ENCODE data around the gene MAP3K4.

The MAP3K4 gene

DNA sequence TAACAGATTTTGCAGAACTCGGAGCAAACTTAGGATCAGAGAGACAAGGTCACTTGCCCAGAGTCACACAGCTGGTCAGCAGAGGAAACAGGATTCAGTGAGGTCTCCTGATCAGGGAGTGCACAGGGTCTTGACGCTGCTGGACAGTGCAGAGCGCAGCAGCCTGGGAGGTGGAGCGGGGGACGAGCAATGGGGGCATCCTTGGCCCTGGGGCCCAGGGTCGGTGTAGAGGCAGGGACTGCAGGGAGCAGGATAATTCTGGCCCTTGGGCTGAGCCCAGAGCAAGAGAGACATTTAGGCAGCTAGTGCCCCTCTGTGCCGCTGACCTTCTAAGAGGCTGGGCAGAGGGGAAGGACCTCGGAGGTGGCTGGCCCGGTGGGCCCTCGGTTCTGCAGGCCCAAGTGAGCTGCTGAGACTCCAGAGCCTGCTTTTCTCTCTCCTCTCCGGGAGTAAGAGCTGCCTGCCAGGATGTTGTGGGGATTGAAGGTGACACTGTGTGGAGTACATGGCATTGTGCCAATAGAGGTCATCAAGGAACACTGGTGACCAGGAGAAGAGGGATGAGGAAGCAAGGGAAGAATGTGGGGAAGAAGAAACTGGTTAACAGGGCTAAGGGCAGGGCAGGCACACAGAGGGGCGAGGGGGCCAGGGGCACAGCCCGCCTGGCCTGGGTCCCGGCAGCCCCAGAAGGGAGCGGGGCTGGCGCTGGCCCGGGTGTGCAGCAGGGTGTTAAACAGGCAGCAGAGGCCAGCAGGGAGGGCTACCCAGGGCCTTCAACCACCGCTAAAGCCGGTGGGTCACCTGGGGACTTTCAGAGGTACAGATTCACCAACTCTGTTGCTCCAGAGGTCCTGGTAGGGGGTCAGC, 160.3 kb downstream of the MAP3K4 start:
- DNase-seq = no peak

DNA sequence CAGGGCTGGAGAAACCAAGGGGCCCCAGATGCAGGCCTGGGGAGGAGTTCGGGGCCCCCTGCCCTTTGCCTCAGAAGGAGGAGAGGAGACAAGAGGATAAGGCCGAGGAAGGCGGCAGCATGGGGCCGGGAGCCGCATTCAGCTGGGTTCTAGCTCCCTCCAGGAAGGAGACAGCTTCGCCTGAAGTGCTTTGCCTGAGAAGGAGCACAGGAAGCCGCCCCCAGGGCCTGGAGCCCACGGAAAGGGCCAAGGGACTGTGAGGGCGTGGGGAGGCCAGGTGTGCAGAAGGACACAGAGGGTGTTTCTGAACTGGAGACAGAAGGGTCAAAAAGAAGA, 160.9 kb downstream of the MAP3K4 start:
- DNase-seq = no peak

DNA sequence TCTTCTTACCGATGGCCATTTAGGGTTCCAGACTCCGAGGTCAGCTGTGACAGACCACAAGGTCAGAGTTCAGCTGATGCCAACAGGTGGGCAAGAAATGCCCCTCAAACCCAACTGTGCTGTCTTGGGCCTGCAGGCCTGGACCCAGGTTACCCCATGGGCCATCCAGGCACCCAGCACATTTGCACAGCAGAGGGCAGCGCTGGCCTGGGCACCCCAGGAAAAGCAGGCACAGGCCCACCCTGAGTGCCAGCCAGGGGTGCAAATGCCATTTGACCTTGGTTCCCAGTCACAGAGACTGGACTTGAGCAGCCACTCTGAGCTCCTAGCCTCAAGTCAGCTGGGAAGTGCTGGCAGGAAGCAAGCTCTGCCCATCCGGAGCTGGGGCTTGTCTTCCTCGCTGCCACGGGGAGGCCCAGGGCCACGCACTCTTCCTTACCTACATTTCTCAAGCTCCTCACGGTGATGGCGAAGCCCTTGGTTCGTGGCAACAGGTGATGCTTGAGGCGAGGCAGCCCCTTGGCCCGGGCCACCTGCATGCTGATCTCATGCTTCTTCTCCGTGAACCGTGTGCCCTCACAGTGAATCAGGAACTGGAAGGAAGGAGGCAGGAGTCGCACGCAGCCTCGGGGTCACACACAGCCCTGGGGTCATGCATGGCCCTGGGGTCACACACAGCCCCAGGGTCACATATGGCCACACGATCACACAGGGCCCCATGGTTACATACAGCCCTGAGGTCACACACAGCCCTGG, 161.5 kb downstream of the MAP3K4 start:
- DNase-seq = no peak

DNA sequence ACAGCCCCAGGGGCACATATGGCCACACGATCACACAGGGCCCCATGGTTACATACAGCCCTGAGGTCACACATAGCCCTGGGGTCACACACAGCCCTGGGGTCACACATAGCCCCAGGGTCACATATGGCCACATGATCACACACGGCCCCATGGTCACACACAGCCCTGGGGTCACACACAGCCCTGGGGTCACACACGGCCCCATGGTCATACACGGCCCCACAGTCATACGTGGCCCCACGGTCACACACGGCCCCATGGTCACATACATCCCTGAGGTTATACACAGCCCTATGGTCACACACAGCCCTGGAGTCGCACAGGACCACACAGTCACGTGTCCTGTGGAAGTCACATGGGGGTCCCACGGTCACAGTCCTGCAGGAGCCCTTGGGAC, 162.2 kb downstream of the MAP3K4 start:
- no peak for DNase-seq

DNA sequence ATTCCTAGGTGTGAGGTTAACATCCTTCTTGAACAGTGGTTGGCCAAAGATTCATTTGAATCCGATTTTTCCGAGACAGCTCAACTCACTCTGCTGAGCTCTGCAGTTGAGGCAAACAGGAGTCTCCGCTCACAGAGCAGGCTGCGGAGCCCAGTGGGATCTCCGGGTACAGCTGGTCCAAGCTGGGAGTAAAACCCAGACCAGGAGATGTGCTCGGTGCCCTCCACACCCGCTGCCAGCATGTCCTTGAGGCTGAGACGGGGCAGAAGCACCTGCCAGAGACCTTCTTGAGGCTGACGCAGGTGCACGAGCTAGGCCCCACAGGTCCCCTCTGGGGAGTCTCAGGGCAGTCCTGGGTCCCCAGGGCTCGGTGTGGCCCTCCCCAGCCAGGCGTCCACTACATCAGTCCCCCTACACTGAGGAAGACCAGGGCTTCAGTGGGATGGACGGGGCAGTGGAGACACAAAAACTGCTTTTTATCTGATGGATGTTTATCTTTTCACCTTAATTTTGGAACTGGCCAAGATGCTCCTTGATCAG, 163.3 kb downstream of the MAP3K4 start:
- no peak for DNase-seq

DNA sequence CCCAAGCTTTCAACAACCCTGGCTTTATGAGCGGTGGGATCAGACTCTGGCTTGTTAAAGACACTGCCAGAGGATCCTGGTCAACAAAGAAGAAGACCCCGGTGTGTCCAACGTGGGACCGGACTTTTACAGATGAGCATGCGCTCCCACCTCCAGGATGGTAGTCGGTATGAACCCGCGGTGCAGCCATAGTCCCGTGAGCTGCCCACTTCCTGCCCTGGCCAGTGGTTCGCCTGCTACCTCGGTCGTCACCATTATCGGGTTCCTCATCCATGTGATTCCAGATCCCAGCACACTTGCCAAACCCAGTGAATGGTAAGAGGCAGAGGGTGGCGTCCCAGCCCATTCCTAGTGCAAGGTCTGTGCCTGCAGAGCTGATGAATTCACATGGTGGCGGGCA, 169.6 kb downstream of the MAP3K4 start:
- no peak for DNase-seq

DNA sequence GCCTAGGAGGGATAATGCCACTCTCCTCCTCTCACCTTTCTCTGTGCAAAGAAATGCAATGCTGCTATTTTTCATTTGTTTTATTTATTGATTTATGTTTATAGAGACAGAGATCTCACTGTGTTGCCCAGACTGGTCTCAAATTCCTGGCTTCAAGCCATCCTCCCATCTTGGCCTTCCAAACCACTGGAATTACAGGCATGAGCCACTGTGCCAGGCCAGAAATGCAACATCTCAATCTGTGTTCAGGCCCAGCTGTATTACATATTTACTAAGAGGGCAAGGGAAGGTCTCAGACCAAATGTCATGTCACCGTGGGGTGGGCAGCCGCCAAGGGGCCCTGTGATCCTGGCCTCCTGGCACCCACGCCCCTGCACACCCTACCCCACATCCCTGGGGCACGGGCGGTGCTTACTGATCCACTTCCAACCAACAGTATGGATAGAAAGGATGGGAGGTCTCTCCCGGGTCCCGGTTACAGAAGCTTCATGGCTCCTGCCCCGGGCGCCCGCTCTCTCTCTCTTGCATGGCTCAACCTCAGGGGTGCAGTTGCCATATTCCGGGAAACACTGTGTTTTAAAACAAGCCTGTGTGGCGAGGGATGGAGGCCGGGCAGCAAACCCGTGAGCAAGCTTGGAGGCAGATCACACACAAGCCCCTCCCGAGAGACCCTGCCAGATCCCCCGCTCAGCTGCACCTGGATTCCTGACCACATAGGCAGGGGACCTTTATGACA, 170.5 kb downstream of the MAP3K4 start:
- DNase-seq = no peak

DNA sequence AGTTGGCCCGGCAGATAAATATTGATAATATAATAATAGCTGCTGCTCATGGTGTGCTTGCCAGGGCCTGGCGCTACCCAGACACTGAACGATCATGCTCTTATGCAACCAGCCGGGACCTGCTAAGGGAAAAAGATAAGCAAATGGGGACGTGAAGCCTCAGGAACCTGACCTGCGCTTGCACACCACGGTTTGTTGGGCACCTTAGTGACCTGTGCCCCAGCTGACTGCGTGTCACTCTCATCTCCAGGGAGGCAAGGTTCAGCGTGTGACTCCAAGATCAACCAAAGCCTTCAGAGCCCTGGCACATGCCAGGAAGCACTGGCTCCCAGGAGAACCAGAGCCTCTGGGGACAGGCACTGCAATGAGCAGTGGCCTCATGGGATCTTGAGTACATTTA, 171.2 kb downstream of the MAP3K4 start:
- DNase-seq = no peak

DNA sequence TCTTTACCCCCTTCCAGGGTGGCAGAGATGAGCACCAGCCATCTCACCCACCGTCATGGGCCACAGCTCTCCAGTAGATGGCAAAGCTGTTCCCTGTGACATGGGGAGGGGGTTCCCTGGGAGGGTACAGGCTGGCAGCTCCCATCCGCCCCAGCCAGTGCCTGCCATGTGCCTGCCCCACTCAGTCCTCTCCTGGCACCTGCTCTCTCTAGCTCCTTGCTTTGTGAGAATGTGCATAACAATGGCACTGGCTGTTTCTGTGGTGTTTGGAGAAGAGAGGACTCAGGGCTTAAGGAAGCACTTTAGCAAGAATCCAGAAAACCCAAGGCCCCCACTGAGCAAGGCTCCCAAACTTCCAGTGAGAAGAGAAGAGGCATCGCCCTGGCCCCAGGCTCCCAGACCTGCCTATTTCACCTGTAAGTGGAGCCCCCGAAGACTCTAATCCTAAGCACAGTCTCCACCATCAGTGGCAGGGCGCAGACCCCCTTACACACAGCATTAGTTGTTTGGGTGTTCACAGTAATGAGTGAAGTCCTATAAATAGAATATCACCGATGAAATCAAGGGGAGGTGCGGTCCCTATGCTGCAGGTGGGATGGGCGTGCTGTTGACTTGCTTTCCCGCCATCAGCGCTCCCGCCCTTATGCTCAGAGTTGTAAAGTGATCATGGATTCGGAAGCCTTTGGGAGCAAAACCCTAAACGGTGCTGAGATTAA, 172.1 kb downstream of the MAP3K4 start:
- DNase-seq = no peak

DNA sequence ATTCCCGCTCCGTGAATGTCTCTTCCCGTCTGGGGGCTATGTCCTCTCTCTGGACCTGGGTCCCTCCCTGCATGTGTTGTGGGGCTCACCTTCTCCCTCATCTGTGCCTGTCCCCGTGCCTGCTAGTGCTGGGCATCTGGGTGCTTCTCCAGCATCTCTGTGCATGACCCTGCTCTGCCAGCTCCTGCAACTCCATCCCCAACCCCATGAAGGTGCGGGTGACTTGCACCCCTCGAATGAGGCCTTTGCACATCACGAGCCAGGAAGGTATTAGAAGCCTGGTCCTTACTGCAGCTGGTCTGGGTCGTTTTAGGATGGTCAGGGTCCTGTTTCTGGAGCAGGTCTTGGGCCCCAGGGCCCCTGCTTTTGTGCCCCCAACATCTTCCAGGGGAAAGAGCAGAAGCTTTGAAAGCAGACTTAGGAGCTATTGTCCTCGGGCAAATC, 172.6 kb downstream of the MAP3K4 start:
- no peak for DNase-seq

DNA sequence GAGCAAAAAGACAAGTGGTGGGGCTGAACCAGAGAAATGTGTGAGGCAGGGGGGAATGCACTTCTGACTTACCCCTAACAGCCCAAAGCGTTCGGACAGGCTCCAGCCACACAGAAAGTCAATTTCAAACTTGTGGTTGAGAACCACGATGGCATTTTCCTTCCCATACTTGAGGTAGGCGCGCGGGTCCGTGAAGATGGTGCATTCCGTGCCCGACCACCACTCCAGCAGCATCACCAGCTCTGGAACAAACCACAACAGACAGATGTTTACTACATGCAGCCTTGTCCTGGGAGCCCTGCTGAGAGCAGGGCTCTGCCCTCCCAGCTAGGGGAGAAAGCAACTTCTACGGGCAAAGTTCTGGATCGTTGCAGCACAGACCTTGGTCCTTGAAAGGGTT, 174.6 kb downstream of the MAP3K4 start:
- no peak for DNase-seq

DNA sequence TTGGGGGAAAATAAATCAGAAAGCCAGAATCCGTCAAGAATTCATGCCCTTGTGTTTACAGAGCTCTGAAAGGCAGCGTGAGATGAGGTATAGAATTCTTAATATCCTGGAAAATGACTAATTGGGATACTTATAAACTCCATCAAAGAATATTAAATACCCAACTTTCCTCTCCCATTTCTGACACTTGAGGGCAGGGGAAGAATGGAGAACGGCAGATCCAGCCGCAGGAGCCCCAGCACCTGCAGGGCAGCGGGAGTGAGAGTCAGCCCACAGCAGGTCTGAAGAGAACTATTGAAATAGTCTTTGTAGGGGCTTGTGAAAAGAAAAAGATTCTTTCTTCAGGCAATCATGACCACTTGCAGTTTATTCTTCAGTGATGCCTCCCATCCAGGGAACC, 175.1 kb downstream of the MAP3K4 start:
- DNase-seq = no peak

Data from activated gamma-delta T cell (primary cell).